K562 (cell line): Measurements from ENCODE around the gene MCL1. TPM values are rescaled to one million over a fixed set of nuclear protein-coding genes. Genes with fewer than 3 reads are reported as not detected.

Source experiments
- ATF1 ChIP-seq, 2 experiments: fragments of 450-650 bp in 1 of 2; IDR thresholded peaks; 2 replicates each; pipeline ENCODE4 v1.6.1; 2016; ENCODE audit warnings: missing compliant biosample characterization in 1 of 2, missing genetic modification characterization in 1 of 2
- CAMTA2 ChIP-seq: fragments of 250-450 bp; sonication (Bioruptor Pico); conservative IDR thresholded peaks from 2 replicates; pipeline ENCODE4 v1.5.1; 2022
- ELF2 ChIP-seq: fragments of 250-450 bp; sonication (Bioruptor Pico); IDR thresholded peaks from 2 replicates; pipeline ENCODE4 v1.5.0; 2021; ENCODE audit warnings: mild to moderate bottlenecking
- ETS1 ChIP-seq: conservative IDR thresholded peaks from 2 replicates; pipeline ENCODE4 v1.6.1; 2011; ENCODE audit warnings: low read depth, mild to moderate bottlenecking, low read length; ENCODE audit not compliant: control insufficient read depth
- EWSR1 ChIP-seq: fragments of 450-650 bp; IDR thresholded peaks from 2 replicates; pipeline ENCODE4 v1.6.1; 2018; ENCODE audit warnings: borderline replicate concordance, mild to moderate bottlenecking, low read depth, moderate library complexity; ENCODE audit not compliant: partially characterized antibody
- FOXJ2 ChIP-seq: fragments of 200-800 bp; sonication (Bioruptor generic); IDR thresholded peaks from 2 replicates; pipeline ENCODE4 v1.6.1; 2016; ENCODE audit warnings: missing genetic modification characterization, missing compliant biosample characterization
- KAT7 ChIP-seq: sonication (generic); formaldehyde crosslinking; IDR thresholded peaks from 2 replicates; pipeline ENCODE4 v1.8.0; 2022; ENCODE audit warnings: missing genetic modification reagents, mild to moderate bottlenecking, borderline replicate concordance
- MTF1 ChIP-seq: fragments of 250-450 bp; sonication (Bioruptor Pico); IDR thresholded peaks from 2 replicates; pipeline ENCODE4 v1.9.0; 2021; ENCODE audit warnings: moderate library complexity, mild to moderate bottlenecking, inconsistent platforms, borderline replicate concordance
- MXI1 ChIP-seq: IDR thresholded peaks from 2 replicates; pipeline ENCODE4 v1.6.1; 2011; ENCODE audit warnings: low read depth, mild to moderate bottlenecking, improper control_type of control experiment, low read length
- NFYB ChIP-seq: IDR thresholded peaks from 2 replicates; pipeline ENCODE4 v1.6.1; 2011; ENCODE audit warnings: mild to moderate bottlenecking, moderate library complexity; ENCODE audit not compliant: insufficient read length; ENCODE audit errors: extremely low read depth
- NONO ChIP-seq, 2 experiments: fragments of 200-400 bp in 1 of 2; fragments of 450-650 bp in 1 of 2; formaldehyde crosslinking in 1 of 2; IDR thresholded peaks; 2 replicates each; pipeline ENCODE4 v1.6.1; 2017; ENCODE audit warnings: low read depth in 2 of 2, mild to moderate bottlenecking in 2 of 2, moderate library complexity in 2 of 2, low read length in 1 of 2
- RBM15 ChIP-seq: fragments of 200-400 bp; formaldehyde crosslinking; IDR thresholded peaks from 2 replicates; pipeline ENCODE4 v1.6.1; 2018; ENCODE audit warnings: mild to moderate bottlenecking, low read length, moderate library complexity; ENCODE audit not compliant: insufficient read depth
- RNF2 ChIP-seq: sonication (generic); IDR thresholded peaks from 2 replicates; pipeline ENCODE4 v1.6.1; 2016
- RNF219 ChIP-seq: fragments of 250-450 bp; sonication (Bioruptor Pico); IDR thresholded peaks from 2 replicates; pipeline ENCODE4 v1.5.0; 2022; ENCODE audit warnings: mild to moderate bottlenecking
- TEAD1 ChIP-seq, 2 experiments: fragments of 450-650 bp in 1 of 2; sonication (generic) in 1 of 2; formaldehyde crosslinking; IDR thresholded peaks; 2 replicates each; pipeline versions ENCODE4 v1.4.0 to v1.8.0; 2020 to 2022; ENCODE audit warnings: mild to moderate bottlenecking in 2 of 2, missing genetic modification reagents in 1 of 2
- TEAD2 ChIP-seq: fragments of 450-650 bp; IDR thresholded peaks from 2 replicates; pipeline ENCODE4 v1.6.1; 2016; ENCODE audit warnings: missing genetic modification characterization, control low read depth, missing compliant biosample characterization
- ZNF551 ChIP-seq: fragments of 250-450 bp; sonication (Bioruptor Pico); IDR thresholded peaks from 2 replicates; pipeline ENCODE4 v1.5.0; 2021; ENCODE audit warnings: mild to moderate bottlenecking, moderate library complexity
- ZNF79 ChIP-seq: fragments of 250-450 bp; sonication (Bioruptor Pico); IDR thresholded peaks from 2 replicates; pipeline ENCODE4 v1.4.0; 2020; ENCODE audit warnings: low read depth, mild to moderate bottlenecking, moderate library complexity
- polyA plus RNA-seq, 8 experiments: library from polyadenylated mRNA; depleted of rRNA in 4 of 8; stranded (reverse) in 5 of 8; unstranded in 3 of 8; fragments of >200 nt; fragmentation: Nextera tagmentation in 2 of 8; fragmentation: Illumina TruSeq in 1 of 8; extraction: Ambion mirVana in 2 of 8; extraction: Trizol in 1 of 8; gene quantifications; 2 replicates each; pipeline versions ENCODE4 v1.2.1 to v1.2.3, GENCODE V29; 2011 to 2014; ENCODE audit warnings: inconsistent platforms in 1 of 8, missing spikeins in 1 of 8
- total RNA-seq, 7 experiments: library from RNA; depleted of rRNA in 6 of 7; stranded (reverse); fragments of >200 nt in 6 of 7; fragmentation: Illumina TruSeq in 2 of 7; extraction: Trizol in 2 of 7; gene quantifications; 2 replicates each; pipeline versions ENCODE4 v1.2.1 to v1.2.3, GENCODE V29; 2011 to 2021; ENCODE audit warnings: low replicate concordance in 1 of 7
- TF ChIP-seq, protein P1 (sequence below): fragments of 450-650 bp; formaldehyde crosslinking; conservative IDR thresholded peaks from 2 replicates; pipeline ENCODE4 v1.4.0; 2022; ENCODE audit warnings: mild to moderate bottlenecking, missing genetic modification characterization

Gene MCL1
- total and polyA plus RNA-seq, 9 of the 15 experiments (the other 6 are each of a cell fraction or from before 2014, with no cell fraction given) = 27.1 to 224 (median 138) TPM

DNA sequence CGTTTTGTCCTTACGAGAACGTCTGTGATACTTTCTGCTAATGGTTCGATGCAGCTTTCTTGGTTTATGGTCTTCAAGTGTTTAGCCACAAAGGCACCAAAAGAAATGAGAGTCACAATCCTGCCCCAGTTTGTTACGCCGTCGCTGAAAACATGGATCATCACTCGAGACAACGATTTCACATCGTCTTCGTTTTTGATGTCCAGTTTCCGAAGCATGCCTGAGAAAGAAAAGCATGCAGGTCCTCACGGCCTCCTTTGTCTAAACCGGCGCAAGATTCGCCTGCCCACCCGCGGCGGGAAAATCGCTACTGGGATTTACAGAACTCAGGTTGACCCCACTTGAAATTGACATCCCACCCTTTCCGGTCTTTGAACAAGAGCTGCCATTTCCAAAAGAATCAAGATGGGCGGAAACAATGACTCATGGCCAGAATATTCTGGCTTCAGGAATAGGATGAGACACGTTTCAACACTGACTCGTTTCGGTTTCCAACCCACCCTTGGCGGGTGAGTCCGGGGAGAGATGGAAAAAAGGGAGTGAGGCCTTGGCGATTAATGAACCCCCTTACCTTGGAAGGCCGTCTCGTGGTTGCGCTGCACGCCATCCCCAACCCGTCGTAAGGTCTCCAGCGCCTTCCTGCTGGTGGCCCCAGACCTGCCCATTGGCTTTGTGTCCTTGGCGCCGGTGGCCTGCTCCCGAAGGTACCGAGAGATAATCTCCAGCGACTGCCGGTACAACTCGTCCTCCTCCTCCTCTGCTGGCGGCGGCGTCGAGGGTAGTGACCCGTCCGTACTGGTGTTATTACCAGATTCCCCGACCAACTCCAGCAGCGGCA lies 919 bp downstream of the MCL1 start (continued):
- TF ChIP-seq, protein P1, sequence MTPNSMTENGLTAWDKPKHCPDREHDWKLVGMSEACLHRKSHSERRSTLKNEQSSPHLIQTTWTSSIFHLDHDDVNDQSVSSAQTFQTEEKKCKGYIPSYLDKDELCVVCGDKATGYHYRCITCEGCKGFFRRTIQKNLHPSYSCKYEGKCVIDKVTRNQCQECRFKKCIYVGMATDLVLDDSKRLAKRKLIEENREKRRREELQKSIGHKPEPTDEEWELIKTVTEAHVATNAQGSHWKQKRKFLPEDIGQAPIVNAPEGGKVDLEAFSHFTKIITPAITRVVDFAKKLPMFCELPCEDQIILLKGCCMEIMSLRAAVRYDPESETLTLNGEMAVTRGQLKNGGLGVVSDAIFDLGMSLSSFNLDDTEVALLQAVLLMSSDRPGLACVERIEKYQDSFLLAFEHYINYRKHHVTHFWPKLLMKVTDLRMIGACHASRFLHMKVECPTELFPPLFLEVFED (CRISPR knock-in tag) = 0 out of 2 replicates have a peak, but pooled peaks have one; percentile 40
- TF ChIP-seq RNF2 = no peak
- TF ChIP-seq NFYB = no peak
- no peak for TF ChIP-seq ETS1
- TF ChIP-seq ATF1 (CRISPR knock-in tag; IDR thresholded peaks at IDR 0.05) = no peak
- no peak for TF ChIP-seq ATF1 (tag; IDR thresholded peaks at IDR 0.05)
- peak; percentile 88 for TF ChIP-seq KAT7
- TF ChIP-seq NONO (IDR thresholded peaks at IDR 0.05; ENCODE audit: low read depth in 2 of 2, low read length in 1 of 2) = no peak
- TF ChIP-seq CAMTA2 = no peak
- TF ChIP-seq MTF1 (CRISPR knock-in tag) = no peak
- TF ChIP-seq RNF219 (CRISPR knock-in tag) = no peak
- TF ChIP-seq MXI1 = no peak
- TF ChIP-seq TEAD2 = no peak
- no peak for TF ChIP-seq ELF2 (CRISPR knock-in tag)
- no peak for TF ChIP-seq ZNF551
- TF ChIP-seq TEAD1 (CRISPR knock-in tag; IDR thresholded peaks at IDR 0.05) = 0 out of 4 replicates have a peak, but pooled peaks of 1 of the 2 experiments have one; percentile 15
- TF ChIP-seq FOXJ2 (tag) = no peak
- no peak for TF ChIP-seq ZNF79 (CRISPR knock-in tag)
- TF ChIP-seq RBM15 = no peak
- TF ChIP-seq EWSR1 = no peak
